ENCODE measurements around the gene M6PR.

DNA sequence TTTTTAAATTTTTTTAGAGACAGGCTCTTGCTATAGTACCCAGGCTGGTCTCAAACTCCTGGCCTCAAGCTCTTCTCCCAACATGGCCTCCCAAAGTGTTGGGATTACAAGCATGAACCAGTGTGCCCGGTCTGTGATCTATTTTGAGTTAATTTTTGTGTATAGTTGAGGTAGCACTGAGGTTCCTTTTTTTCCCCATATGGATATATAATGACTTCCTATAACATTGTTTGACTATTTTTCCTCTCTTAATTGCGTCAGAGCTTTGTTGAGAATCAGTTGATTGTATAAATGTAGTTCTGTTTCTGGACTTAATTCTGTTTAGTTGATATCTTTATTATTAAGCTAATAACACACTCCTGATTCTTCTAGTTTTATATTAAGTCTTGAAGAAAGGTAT, 8.6 kb upstream of the M6PR start:
- TF ChIP-seq SALL1 (CRISPR knock-in tag; IDR thresholded peaks at IDR 0.05) (no peak), CREB1 (IDR thresholded peaks at IDR 0.05) (no peak), CREB1 (CRISPR knock-in tag; IDR thresholded peaks at IDR 0.05) (no peak), ZBTB20 (CRISPR knock-in tag; IDR thresholded peaks at IDR 0.05; ENCODE audit: borderline replicate concordance, low read depth) (no peak), POLR2AphosphoS5 (IDR thresholded peaks at IDR 0.05; ENCODE audit: low read depth, low read length) (no peak)
- TF ChIP-seq, protein P1, sequence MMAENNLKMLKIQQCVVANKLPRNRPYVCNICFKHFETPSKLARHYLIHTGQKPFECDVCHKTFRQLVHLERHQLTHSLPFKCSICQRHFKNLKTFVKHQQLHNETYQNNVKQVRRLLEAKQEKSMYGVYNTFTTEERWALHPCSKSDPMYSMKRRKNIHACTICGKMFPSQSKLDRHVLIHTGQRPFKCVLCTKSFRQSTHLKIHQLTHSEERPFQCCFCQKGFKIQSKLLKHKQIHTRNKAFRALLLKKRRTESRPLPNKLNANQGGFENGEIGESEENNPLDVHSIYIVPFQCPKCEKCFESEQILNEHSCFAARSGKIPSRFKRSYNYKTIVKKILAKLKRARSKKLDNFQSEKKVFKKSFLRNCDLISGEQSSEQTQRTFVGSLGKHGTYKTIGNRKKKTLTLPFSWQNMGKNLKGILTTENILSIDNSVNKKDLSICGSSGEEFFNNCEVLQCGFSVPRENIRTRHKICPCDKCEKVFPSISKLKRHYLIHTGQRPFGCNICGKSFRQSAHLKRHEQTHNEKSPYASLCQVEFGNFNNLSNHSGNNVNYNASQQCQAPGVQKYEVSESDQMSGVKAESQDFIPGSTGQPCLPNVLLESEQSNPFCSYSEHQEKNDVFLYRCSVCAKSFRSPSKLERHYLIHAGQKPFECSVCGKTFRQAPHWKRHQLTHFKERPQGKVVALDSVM (CRISPR knock-in tag; IDR thresholded peaks at IDR 0.05), result no peak

All from HepG2 (cell line).